ENCODE results near the gene TAF11L10.
A peak's percentile ranks its signal among the peaks of the same experiment; 100 is the strongest.
"Not testable (repeated sequence)": the region's sequence is repeated elsewhere in the genome, so short reads cannot be mapped to it uniquely, and the experiment has no call there.

TAF11L10 gene

DNA sequence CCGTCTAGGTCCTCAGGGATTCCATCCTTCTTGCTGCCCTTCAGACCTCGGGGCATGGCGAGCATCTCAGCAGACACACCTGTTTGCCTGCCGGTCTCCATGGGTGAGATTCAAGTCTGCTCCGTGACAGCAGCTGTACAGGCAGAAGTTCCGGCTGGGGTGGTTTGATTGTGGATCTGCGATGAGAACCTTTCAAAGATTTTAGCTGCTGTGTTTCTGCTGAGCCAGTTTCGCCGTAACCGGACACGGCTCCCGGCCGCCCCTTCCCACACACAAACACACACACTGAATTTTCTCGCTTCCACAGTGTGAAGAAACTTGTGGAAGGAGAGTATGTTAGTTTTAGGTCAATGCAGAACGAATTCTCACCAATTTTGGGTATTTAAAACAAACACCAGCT lies at the start of gene TAF11L10:
Gene TAF11L10 (minus strand): TSS at position 101 of the 400 bp plus-strand sequence.
- DNase-seq (ENCODE audit: low spot score): not testable (repeated sequence)

- DNase-seq (ENCODE audit: low spot score): no peak
These were observed 36.5 kb upstream of the TAF11L10 start, which contains the start of gene TAF11L14 for GRCh38 chr5:17634160-17634559. TSS of gene TAF11L14 (plus strand) at chr5:17634460.

DNA sequence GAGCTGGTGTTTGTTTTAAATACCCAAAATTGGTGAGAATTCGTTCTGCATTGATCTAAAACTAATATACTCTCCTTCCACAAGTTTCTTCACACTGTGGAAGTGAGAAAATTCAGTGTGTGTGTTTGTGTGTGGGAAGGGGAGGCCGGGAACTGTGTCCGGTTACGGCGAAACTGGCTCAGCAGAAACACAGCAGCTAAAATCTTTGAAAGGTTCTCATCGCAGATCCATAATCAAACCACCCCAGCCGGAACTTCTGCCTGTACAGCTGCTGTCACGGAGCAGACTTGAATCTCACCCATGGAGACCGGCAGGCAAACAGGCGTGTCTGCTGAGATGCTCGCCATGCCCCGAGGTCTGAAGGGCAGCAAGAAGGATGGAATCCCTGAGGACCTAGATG lies 34.2 kb upstream of the TAF11L10 start, which contains the start of gene TAF11L13:
Gene TAF11L13 (plus strand): TSS at position 301 of the 400 bp plus-strand sequence.
- not testable (repeated sequence) for DNase-seq (ENCODE audit: low spot score)

DNA sequence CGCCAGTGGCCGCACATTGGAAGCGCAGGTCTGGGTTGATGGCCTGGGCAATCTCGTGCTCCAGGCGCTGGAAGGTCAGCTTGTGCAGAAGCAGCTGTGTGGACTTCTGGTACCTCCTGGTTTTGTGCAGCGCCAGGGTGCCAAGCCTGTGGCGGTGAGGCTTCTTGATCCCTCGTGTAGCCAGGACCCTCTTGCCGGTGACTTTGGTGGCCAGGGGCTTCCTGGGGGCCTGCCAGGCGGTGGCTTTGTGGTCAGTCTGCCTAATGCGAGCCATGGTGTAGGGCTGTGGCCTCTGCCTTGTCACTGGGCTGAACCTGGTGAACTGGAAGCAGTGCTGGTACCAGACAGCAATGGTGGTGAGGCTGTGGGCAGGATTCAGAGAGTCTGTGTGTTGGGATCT lies 28.1 kb upstream of the TAF11L10 start:
- DNase-seq (ENCODE audit: low spot score): no peak

DNA sequence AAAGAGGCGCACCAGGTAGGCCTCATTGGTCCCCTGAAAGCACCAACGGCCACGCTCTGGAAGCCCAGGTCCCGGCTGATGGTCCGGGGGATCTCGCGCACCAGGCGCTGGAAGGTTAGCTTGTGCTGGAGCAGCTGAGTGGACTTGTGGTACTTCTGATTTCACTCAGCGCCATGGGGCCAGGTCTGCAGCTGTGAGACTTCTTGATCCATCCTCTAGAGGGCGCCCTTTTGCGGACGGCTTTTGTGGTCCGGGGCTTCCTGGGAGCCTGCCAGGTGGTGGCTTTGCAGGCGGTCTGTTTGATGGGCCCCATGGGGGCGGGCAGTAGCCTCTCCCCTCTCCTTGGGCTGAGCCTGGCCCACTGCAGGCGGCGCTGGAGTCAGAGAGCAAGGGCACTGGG lies 23.0 kb upstream of the TAF11L10 start:
- DNase-seq (ENCODE audit: low spot score): peak; percentile 9

- DNase-seq (ENCODE audit: low spot score): no peak
These were observed 21.7 kb upstream of the TAF11L10 start for GRCh38 chr5:17619354-17619753.

DNA sequence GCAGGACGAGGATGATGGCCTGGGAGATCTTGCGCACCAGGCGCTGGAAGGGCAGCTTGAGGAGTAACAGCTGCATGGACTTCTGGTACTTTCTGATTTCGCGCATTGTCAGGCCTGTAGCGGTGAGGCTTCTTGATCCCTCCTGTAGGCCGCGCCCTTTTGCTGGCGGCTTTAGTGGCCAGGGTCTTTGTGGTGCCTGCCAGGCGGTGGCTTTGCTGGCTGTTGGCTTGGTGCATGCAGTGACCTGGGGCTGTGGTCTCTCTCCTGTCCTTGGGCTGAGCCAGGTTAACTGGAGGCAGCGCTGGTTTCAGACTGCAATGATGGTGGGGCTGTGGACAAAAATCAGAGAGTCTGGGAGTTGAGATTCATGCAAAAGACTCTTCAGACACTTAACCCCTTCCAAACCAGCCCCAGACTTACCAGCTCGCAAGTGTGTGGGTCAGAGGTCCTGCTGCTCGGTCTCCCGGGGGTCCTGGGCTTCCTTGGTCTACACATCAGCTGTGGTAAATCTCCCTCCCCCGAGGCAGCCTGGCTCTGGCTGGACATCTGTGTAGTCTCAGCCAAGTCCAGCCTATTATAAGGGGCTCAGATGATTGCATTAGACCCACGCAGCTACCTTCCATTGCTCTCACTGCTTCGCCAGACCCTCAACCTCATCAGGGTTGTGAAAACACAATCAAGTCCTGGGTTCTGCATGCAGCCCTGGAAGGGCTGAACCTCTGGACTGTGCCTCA lies 17.4 kb upstream of the TAF11L10 start:
- no peak for DNase-seq (ENCODE audit: low spot score)

GRCh38 chr5:17610092-17610491 lies 12.5 kb upstream of the TAF11L10 start, which contains the start of gene TAF11L12:
TSS of gene TAF11L12 (plus strand) at chr5:17610392.
- not testable (repeated sequence) for DNase-seq (ENCODE audit: low spot score)

- not testable (repeated sequence) for DNase-seq (ENCODE audit: low spot score)
These were observed 9.8 kb upstream of the TAF11L10 start for GRCh38 chr5:17607461-17607860.

DNA sequence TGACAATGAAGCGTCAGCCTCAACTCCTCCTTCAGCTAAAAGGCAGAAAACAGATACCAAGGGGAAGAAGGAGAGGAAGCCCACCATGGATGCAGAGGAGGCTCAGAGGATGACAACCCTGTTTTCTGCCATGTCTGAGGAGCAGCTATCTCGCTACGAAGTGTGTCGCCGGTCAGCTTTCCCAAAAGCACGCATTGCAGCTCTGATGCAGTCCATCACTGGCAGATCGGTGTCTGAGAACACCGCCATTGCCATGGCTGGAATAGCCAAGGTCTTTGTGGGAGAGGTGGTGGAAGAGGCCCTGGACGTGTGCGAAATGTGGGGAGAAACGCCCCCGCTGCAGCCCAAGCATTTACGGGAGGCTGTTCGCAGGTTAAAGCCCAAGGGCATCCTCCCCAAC lies 7.3 kb upstream of the TAF11L10 start:
- DNase-seq (ENCODE audit: low spot score): no peak

- DNase-seq (ENCODE audit: low spot score): not testable (repeated sequence)
These were observed 6.3 kb upstream of the TAF11L10 start, which contains the start of gene TAF11L11 for GRCh38 chr5:17603880-17604279. TSS of gene TAF11L11 (plus strand) at chr5:17604183.

- DNase-seq (ENCODE audit: low spot score): not testable (repeated sequence)
These were observed 3.4 kb downstream of the TAF11L10 start, which contains the start of gene TAF11L9 for GRCh38 chr5:17594255-17594654. TSS of gene TAF11L9 (minus strand) at chr5:17594394.

- DNase-seq (ENCODE audit: low spot score): not testable (repeated sequence)
These were observed 6.8 kb downstream of the TAF11L10 start, which contains the start of gene TAF11L8 for GRCh38 chr5:17590860-17591259. TSS of gene TAF11L8 (minus strand) at chr5:17590960.

GRCh38 chr5:17585658-17586057 lies 12.0 kb downstream of the TAF11L10 start, which contains the start of gene TAF11L7:
TSS of gene TAF11L7 (minus strand) at chr5:17585758.
- DNase-seq (ENCODE audit: low spot score): not testable (repeated sequence)
